HepG2 (cell line): ENCODE data around the gene GPBAR1. TPM values are rescaled to one million over a fixed set of nuclear protein-coding genes. Genes with fewer than 3 reads are reported as not detected.

Experiments used
- DBP ChIP-seq: sonication (generic); formaldehyde crosslinking; IDR thresholded peaks from 2 replicates; pipeline ENCODE4 v1.4.0; 2020; ENCODE audit warnings: missing genetic modification reagents; ENCODE audit errors: not compliant biosample characterization
- MTERF4 ChIP-seq: sonication (generic); formaldehyde crosslinking; IDR thresholded peaks from 2 replicates; pipeline ENCODE4 v1.8.0; 2023; ENCODE audit warnings: mild to moderate bottlenecking, missing genetic modification reagents
- RFXAP ChIP-seq: sonication (generic); formaldehyde crosslinking; IDR thresholded peaks from 2 replicates; pipeline ENCODE4 v1.4.0; 2020; ENCODE audit warnings: missing genetic modification reagents, borderline replicate concordance
- SIX1 ChIP-seq: sonication (generic); formaldehyde crosslinking; IDR thresholded peaks from 2 replicates; pipeline ENCODE4 v1.4.0; 2020; ENCODE audit warnings: missing genetic modification reagents, borderline replicate concordance
- TFDP2 ChIP-seq: sonication (generic); formaldehyde crosslinking; IDR thresholded peaks from 2 replicates; pipeline ENCODE4 v1.4.0; 2020; ENCODE audit warnings: missing genetic modification reagents
- ZNF10 ChIP-seq: sonication (generic); formaldehyde crosslinking; IDR thresholded peaks from 2 replicates; pipeline ENCODE4 v1.4.0; 2020; ENCODE audit warnings: mild to moderate bottlenecking, low read depth, missing genetic modification reagents, borderline replicate concordance
- ZNF280D ChIP-seq: sonication (generic); formaldehyde crosslinking; IDR thresholded peaks from 2 replicates; pipeline ENCODE4 v1.5.1; 2020; ENCODE audit warnings: mild to moderate bottlenecking, missing genetic modification reagents
- ZNF407 ChIP-seq: sonication (generic); formaldehyde crosslinking; IDR thresholded peaks from one replicate; pipeline ENCODE4 v1.5.1; 2020; ENCODE audit warnings: mild to moderate bottlenecking, missing genetic modification reagents; ENCODE audit errors: not compliant biosample characterization
- ZNF570 ChIP-seq: sonication (generic); formaldehyde crosslinking; IDR thresholded peaks from 2 replicates; pipeline ENCODE4 v1.4.0; 2020; ENCODE audit warnings: mild to moderate bottlenecking, missing genetic modification reagents, borderline replicate concordance
- ZSCAN12 ChIP-seq: sonication (generic); formaldehyde crosslinking; IDR thresholded peaks from 2 replicates; pipeline ENCODE4 v1.9.0; 2021; ENCODE audit warnings: mild to moderate bottlenecking, missing genetic modification reagents
- ZSCAN29 ChIP-seq: sonication (generic); formaldehyde crosslinking; conservative IDR thresholded peaks from 2 replicates; pipeline ENCODE4 v1.4.0; 2020; ENCODE audit warnings: mild to moderate bottlenecking, missing genetic modification reagents
- polyA plus RNA-seq, 8 experiments: library from polyadenylated mRNA; depleted of rRNA in 3 of 8; stranded (reverse) in 7 of 8; unstranded in 1 of 8; fragments of >200 nt; fragmentation: Illumina TruSeq in 4 of 8; extraction: Trizol in 4 of 8; gene quantifications; 2 replicates each; pipeline versions ENCODE4 v1.2.1 to v1.2.3, GENCODE V29; 2011 to 2016; ENCODE audit warnings: low read depth in 4 of 8, missing spikeins in 1 of 8, mixed read lengths in 1 of 8; ENCODE audit not compliant: insufficient read depth in 1 of 8
- total RNA-seq, 5 experiments: library from RNA; depleted of rRNA; stranded (reverse); fragments of >200 nt; fragmentation: Illumina TruSeq; extraction: Trizol; gene quantifications; 2 replicates each; pipeline ENCODE4 v1.2.3, GENCODE V29; 2016; ENCODE audit warnings: low read depth in 1 of 5

GPBAR1 gene
- total and polyA plus RNA-seq, 2 of the 13 experiments (the other 11 are each of a cell fraction or from before 2014, with no cell fraction given), result 0.05 to 0.09 TPM

GRCh38 chr2:218292048-218293014, 31.5 kb downstream of the GPBAR1 start, which contains the start of gene TMBIM1 (continued):
- TF ChIP-seq MTERF4 (CRISPR knock-in tag) (peak; percentile 36; the same call in 1 of the 2 replicates), SIX1 (CRISPR knock-in tag) (no peak), TFDP2 (peak; percentile 72), ZNF407 (CRISPR knock-in tag) (peak; percentile 61), ZNF570 (CRISPR knock-in tag) (no peak), ZNF10 (no peak), ZNF280D (no peak), ZSCAN12 (peak; percentile 93), ZSCAN29 (CRISPR knock-in tag) (0 out of 2 replicates have a peak, but pooled peaks have one; percentile 32), RFXAP (no peak; the same call in 1 of the 2 replicates), DBP (CRISPR knock-in tag) (no peak)
